ENCODE measurements around the gene KCTD16.

KCTD16 gene

DNA sequence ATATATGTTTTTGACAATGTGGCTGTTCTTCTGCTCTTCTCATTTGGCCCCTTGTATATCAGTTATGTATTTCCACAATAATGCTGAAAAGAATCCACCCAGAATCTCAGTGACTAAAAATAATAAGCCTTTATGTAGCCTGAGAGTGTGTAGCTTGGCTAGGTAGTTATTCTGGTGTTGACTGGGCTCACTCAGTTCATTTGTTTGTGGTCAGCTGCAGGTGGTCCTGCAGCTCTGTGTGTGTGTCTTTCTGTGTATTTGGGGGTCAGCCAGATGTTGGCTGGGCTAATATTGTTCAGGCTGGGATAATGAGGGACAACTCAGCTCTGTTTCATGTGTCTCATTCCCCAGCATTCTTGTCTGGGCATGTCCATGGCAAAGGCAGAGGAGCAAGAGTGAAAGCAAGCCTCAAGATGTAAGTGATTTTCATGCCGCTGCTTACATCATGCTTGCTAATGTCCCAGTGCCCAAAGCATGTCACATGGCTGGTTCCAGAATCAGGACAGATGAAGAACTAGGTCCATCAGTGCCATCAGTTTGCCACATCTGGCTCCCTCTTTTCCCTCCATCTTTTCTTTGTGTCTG, 162.8 kb downstream of the KCTD16 start:
- no peak for DNase-seq (ENCODE audit: low read depth in 3 of 3)

DNA sequence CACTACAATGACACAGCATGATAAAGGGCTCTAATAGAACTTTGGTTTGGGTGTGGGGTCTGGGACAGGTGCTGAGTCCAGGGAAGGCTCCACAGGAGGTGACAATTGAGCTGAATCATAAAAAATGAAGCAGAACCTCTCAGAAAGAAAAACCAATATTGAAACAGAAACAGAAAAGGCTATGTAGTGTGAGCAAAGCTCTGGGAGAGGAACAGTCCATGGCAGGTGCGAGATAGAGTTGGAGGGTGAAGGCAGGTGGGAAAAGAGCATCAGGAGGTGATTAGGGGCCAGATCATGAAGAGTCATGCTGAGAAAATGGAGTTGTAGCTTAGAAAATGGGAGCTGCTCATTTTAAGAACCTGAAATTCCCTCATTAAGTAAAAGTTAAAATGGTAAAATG, 164.9 kb downstream of the KCTD16 start:
- DNase-seq (ENCODE audit: low read depth in 3 of 3): no peak

DNA sequence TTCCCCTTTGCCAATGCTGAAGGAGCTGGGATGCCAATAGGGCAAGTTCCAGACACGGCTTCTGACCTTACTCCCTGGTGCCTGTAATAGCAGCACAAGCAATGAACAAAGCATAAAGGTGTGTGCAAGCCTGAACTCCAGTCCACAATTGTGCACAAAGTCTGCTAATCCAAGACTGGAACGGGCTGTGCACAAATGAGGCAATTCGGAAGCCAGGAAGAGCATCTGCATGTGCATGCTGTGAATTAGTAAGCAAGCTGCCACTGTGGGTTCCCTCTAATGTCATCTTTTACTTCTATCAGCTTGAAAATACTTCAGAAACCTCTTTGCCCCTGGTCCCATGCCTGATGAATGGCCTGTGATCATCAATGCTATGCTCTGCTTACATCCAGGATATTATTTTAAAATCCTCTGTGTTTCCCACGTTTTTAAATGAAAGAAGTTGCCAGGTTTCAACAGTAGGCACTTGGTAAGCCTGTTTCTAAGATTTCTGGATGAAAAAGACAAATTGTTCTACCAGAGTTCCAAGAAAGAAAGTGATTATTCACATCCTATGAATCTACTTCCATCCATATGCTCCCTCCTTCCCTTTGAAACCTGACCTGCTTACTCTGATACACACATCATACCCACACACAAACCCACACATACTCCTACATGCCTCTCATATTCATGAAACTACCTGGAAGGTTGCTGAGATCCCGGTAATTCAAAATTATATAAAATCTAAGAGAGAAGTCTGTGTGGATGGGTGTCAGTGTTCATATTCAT, 165.7 kb downstream of the KCTD16 start:
- DNase-seq (ENCODE audit: low read depth in 3 of 3): no peak

DNA sequence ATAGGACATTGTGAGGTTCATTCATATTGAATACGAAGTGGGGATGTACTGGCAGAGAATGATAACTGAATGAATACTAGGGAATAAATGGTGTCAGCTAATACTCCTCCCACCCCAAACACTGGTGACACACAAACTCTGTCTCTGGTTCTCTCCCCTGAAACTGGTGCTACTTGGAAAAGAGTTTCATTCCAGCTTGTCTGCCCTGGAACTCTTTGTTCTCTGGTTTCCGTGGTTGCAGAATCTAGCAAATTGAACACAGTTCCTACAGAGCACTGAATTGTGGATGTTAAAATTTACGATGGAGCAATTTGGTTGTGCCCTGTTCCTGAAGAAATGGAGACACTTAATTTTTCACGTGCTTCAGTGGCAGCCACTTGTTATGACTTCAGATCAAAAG, 181.7 kb downstream of the KCTD16 start:
- no peak for DNase-seq (ENCODE audit: low read depth in 3 of 3)

DNA sequence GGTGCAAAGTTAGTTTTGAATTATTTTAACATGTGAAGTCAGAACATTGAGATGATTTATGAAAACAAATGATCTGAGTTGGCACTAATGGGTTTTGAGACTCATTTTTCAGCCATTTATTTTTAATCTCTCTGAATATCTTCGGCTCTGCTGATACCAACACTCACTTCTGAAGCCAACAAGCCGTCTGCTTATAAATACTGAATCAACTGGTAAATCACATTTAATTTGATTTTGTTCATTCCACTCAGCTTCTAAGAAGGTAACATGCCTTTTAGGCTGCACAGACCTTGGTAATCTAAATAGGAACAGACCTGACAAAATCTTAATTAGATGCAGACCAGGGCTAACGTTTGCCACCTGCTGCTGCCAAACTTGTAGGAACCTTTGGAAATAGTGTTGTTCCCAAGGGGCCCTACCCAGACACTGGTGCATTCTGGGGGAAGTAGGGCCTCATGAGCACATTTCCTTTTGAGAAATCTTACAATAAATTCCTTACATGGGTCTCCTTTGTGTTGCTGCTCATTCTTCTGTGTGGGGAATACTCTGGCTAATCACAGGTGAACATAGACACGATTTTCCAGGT, 182.2 kb downstream of the KCTD16 start:
- DNase-seq (ENCODE audit: low read depth in 3 of 3): no peak

DNA sequence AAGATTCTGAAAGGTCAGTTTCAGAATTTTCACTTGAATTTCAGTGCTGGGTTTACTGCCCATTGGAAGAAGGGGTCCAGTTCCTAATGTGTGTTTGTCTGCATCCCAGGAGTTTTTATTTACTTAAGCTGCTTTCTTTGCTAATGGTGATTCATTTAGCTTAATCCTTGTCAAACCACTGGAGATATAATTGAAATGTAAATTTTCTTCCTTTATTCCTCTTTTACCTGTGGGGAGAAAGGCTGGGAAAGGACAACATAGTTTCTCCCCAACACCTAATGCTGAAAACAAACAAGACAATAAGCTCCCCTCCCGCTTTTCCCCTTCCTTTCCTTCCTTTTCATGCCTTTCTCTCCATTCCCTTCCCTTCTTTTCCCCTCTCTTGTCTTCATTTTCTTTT, 185.8 kb downstream of the KCTD16 start:
- DNase-seq (ENCODE audit: low read depth in 3 of 3): no peak

DNA sequence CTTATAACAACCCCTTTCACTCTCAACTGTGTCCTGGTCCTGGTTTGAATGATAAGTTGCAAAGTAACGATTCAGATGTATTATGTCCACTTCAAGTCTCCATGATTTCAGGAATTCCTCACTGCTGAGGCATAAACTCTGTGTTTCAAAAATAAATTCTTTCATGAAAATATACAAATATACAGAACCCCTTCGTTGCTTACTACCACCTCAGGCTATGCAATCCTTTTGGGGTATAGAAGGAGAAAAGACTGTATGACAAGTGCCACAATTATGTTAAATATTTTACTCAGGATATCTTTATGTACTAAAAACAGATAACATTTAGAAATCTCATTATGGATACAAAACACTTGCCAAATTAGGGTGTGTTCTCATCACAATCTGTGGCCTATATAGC, 190.7 kb downstream of the KCTD16 start:
- DNase-seq (ENCODE audit: low read depth in 3 of 3): no peak

DNA sequence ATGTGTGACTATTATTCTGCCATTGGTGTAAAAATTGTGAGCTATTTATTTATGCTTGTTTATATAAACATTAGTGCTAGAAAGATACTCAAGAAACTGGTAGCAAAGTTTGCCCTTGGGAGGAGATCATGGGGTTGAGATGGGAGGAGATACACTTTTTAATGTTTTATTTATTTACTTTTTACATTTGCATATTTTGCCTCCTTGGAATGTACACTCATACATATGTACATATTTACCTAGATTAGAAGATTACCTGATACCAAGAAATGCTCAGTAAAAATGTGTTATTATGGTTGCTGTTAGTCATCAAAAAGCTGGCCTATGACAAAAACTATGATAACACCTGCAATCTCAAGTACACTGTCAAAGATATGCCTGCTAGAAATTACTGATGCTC, 195.2 kb downstream of the KCTD16 start:
- DNase-seq (ENCODE audit: low read depth in 3 of 3): no peak

DNA sequence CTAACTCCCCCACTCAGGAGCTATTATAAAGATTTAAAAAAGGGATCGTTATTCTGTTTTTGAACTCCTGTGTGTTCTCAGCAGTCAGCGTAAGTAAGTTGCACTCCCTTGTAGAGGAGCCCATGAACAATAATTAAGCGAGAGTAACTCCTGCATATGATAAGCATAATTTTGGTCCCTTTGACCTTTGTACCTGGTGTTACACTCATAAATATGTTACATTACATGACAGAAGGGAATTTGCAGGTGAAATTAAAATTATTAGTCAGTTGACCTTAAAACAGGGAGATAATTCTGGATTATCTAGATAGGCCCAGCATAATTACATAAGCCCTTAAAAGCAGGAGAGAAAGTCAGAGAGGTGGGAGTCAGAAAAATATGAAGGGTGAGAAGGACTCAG, 197.3 kb downstream of the KCTD16 start:
- no peak for DNase-seq (ENCODE audit: low read depth in 3 of 3)

DNA sequence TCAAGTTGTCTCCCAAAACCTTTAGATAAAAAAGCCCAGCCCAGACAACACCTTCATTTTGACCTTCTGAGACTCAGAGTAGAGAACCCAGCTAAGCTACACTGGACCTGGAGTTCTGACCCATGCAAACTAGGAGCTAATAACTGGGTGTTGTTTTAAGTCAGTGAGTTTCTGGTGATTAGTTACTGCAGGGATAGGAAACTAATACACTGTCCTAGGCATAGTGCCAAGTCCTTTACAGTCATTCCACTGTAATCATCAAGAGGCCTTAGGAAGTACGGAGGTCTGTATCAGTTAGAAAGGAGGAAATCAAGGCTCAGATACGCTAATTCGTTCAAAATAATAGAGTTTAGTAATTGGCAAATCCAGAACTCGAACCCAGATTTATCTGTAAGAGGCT, 197.9 kb downstream of the KCTD16 start:
- no peak for DNase-seq (ENCODE audit: low read depth in 3 of 3)

DNA sequence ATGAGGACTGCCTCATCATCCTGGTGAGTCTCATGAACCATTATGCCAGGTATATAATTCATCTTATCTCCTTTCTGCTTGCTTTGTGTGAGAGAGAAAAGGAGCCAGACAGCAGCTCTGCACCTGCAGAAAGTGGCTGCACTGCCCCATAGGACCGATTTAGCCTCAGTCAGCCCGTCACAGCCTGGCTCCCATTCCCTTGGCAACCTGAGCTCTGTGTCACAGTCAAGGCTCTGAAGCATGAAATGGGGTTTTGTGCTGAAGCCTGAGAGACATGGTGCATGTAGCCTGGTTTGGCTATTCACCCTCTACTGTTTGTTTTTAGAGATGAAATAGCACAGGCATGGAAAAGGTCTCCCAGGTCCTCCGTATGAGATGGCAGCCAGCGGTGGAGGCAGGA, 198.3 kb downstream of the KCTD16 start:
- no peak for DNase-seq (ENCODE audit: low read depth in 3 of 3)

DNA sequence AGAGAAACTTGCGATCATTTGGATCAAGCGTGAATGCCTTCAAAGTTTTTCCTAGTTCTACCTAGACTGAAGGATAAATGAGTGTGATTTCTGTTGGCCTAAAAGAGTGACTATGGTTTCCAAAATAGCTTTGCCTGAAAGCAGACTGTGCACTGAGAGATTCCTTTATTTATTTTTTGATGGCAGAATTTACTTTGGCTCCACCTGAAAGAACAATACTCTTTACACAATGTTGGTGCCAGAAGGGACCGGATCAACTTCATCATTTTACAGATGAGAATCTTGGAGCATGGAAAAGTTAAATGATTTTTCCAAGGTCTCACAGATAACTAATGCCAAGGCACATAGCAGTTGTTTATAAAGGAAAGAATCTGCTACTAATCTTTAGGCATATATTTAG, 199.6 kb downstream of the KCTD16 start:
- no peak for DNase-seq (ENCODE audit: low read depth in 3 of 3)

DNA sequence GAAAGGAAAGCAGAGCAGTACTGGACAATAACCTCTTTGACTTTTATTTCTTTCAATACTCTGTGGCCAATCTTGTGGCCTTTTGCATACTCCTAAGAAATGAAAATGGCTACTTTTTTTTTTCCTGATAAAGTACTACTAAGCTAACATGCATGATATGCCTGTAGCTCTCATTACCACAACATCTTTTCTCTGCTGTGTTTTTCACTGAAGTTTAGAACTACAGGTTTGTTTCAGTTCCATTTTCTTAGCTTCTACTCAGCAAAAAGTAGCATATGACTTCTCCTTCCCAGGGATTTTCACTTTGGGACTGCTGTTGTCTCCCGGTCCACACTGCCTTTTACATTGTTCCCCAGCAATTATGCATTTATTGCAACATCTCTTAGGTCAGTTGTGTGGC, 204.0 kb downstream of the KCTD16 start:
- DNase-seq (ENCODE audit: low read depth in 3 of 3): no peak

DNA sequence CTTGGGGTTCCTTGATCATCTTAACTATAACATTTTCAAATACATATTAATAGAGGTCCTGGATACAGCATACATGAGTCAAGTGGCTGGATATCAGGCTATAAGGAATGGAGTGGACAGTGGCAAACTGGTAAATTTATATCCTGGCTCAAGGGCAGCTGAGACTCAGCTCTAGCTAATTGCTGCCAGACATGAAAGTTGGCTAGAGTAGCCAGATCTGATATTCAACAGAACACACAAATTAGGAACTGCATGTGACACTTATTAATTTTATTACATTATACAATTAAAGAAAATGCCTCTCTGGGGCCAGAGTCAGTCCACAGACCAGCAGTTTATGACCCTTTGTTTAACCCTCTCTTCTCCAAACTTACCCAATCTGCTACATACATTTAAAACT, 206.5 kb downstream of the KCTD16 start:
- DNase-seq (ENCODE audit: low read depth in 3 of 3): no peak

DNA sequence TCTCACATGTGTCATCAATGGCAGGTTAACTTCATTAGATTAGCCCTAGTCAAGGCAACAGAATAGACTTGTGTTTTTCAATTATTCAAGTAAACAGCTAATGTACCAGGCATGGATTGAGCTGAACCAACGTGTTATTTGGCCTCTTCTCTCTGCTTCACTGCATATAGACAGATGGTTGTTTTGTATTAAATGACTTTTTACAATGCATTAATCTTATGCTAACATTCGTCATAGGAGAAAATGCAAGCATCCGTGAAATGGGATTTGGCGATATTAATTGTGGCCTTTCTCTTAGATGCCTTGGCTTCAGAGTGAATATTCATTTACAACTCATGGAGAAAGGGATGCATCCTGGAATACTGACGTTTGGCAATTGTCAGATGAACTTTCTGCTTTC, 208.0 kb downstream of the KCTD16 start:
- no peak for DNase-seq (ENCODE audit: low read depth in 3 of 3)

DNA sequence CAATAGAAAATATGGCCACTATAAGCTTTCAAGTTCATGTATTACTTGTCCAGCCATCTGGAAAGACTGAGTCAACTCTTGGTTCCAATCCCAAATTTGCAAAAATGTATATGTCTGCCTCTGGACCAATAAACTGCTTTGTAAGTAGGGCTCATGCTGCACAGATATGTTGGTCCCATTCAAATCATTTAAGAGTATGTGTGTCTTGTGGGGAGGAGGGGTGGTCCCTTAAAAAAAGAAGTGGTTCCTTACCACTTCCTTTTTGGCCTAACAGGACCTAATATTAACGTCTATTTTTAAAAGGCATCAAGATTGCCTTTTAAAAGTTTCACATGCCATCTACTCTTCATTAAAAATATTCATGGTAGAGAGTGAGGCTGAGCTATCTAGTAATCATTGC, 214.9 kb downstream of the KCTD16 start:
- no peak for DNase-seq (ENCODE audit: low read depth in 3 of 3)

DNA sequence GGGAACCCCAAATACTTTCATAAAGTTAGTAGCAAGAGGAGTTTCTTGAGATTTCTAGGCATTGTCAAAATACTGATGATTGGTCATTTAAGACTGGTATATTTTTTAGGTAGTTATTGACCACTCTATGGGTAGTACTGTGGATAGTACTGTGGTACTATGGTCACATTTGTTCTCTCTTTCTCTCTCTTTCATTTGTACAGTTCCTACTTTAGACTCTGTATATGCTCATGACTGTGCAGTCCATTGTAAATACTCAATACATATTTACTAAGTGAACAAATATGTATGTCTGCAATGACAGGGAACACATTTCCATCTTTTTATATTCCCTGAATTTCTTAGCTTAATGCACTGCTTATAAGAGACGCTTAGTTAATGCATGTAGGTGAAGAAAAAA, 215.6 kb downstream of the KCTD16 start:
- no peak for DNase-seq (ENCODE audit: low read depth in 3 of 3)

DNA sequence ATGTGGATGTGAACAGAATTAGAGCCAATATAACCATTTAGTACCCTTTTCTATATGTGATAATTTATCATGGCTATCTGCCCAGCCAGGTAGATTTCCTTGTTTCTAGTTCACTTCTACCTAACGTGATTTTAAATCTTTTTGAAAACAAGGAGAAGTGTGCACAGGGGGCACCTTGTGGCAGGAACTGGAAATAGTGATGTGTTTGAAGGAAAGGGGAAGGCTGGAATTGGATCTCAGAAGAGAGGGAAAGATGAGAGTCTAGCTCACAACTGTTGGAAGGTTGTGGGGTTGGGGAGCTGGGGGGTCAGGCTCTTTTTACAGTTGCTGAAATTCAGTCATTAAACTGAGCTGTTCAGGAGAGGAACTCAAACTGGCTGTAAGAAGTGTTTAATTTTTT, 219.5 kb downstream of the KCTD16 start:
- DNase-seq (ENCODE audit: low read depth in 3 of 3): no peak

DNA sequence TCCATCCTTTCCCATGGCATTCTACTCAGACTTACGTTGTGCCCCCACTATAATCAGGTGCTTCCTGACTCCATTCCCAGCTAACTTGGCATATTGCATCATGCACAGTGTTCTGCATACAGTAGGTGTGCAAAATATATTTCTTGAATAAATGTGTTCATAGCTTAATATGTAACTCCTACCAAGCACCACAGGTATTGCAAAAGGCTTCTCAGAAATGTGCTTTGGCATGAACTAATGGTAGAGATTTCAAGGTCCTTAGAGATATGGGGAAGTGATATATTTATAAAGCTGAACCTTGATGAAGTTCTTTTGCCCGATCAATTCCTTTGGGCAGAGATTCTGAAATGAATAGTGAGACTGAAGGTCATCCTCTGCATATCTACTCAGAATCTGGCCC, 220.4 kb downstream of the KCTD16 start:
- DNase-seq (ENCODE audit: low read depth in 3 of 3): no peak

DNA sequence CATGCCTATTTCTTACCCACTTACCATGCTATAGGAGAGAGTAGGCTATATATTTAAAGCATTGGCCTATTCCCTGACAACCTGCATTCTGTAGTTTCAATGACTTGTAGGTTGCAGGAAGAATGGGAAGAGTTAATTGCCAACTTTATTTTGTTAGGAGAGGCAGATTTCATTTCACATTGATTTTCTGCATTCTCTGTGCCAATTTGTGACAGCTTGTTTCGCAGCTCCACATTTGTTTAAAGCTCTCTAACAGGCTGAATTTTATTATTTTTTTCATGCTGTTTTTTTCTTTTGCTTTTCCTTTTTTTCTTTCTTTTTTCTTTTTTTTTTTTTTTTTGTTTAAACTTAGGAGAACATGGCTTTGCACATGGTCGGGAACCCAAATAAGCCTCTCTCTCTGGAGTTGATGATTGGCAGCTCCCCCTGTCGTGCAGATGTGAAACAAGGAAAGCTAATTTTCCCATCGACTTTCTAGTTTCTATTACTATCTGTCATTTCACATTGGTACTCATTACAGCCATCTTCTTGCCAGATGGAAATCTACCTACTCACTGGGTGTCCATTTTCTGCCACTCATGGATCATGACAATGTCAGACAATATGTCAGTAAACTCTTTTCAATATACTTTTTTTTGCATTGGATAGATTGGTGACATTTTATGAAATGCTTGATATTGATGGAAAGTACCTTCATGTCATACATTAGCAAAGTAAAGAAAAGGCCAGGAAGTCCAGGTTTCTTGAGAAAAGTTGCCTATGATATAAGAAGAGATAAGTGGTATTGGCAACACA, 223.2 kb downstream of the KCTD16 start:
- DNase-seq (ENCODE audit: low read depth in 3 of 3): no peak

DNA sequence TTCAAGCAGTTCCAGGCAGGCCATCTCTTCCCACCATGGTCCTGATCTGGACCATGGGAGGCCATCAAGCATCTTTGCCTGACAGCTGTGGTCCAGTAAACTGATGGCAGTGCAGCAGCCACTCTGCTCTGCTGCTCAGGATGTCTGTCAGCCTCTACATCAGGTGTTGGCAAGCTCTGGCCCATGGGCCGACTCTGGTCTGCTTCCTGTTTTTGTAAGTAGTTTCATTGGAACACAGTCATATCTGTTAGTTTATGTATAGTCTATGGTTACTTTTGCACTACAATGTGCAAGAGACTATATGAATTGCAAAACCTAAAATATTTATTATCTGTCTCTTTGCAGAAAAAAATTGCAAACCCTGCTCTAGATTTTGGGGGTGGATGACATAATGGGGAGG, 225.0 kb downstream of the KCTD16 start:
- no peak for DNase-seq (ENCODE audit: low read depth in 3 of 3)

DNA sequence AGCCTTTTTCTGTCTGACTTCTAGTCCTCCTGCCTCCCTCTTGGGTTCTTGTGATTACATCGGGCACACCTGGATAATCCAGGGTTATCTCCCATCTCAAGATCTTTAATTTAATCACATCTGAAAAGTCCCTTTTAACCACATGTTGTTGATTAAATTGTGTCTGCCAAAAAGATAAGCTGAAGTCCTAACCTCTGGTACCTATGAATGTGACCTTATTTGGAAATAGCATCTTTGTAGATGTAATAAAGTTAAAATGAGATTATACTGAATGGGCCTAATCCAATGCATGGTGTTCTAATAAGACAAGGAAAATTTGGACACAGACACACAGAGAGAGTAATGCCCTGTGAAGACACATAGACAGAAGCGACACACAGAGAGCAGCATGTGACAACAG, 232.4 kb downstream of the KCTD16 start:
- DNase-seq (ENCODE audit: low read depth in 3 of 3): no peak

All from stimulated activated CD4-positive, alpha-beta T cell treated with anti-CD3 and anti-CD28 coated beads, TNF-alpha, amount 100 ng/mL, for 48 hours (primary cell).